ENCODE measurements around the gene ROCK2. TPM values are rescaled to one million over a fixed set of nuclear protein-coding genes. Genes with fewer than 3 reads are reported as not detected.

Gene ROCK2
- total RNA-seq, 1 experiment from 2014 or later, result 38.0 TPM

- TF ChIP-seq CTCF (conservative IDR thresholded peaks at IDR 0.05) (no peak), EZH2 (IDR thresholded peaks at IDR 0.05; ENCODE audit: low read depth) (no peak)
- intact Hi-C loops (cut with micrococcal nuclease; ENCODE audit: unreplicated experiment), result no loop called here
- no TSS peak for BruUV-seq (replicated peaks)
- no peak overlapping the region for H2AFZ ChIP-seq
- 0 out of 2 replicates have a peak, but pooled peaks cover 21% of the 10 kb centered on the region for H3F3A ChIP-seq (ENCODE audit: insufficient read depth, low read depth)
- H3K4me3 ChIP-seq, result no peak overlapping the region
- 0 out of 2 replicates have a peak, but pooled peaks cover 18% of the 10 kb centered on the region for H3K36me3 ChIP-seq (ENCODE audit: low read depth)
- H4K20me1 ChIP-seq (ENCODE audit: insufficient read depth), result no peaks in the 10 kb centered on the region; the same call in 1 of the 2 replicates
- no peaks in the 10 kb centered on the region for H3K9me2 ChIP-seq (ENCODE audit: insufficient read depth)
- no peak overlapping the region for H3K27ac ChIP-seq
- no peaks in the 10 kb centered on the region for H3K27me3 ChIP-seq (ENCODE audit: insufficient read depth, low read depth)
- no peaks in the 10 kb centered on the region for H3K4me1 ChIP-seq (replicated peaks; ENCODE audit: insufficient read depth)
- ChIA-PET POLR2A (ENCODE audit: unreplicated experiment) (no interaction called here), CTCF (interaction anchor here (0.6 kb wide), 1 partner anchor 54 kb away, joined by 3 read pairs; no protein-coding TSS in a partner anchor)
- no peak for DNase-seq
- H3K9me3 ChIP-seq (ENCODE audit: insufficient read depth, low read depth), result no peaks in the 10 kb centered on the region
- no peak overlapping the region for H3K4me2 ChIP-seq
- no peaks in the 10 kb centered on the region for H3K79me2 ChIP-seq (ENCODE audit: low read depth)
Measured at GRCh38 chr2:11179196-11179595, 165.2 kb downstream of the ROCK2 start.

GRCh38 chr2:11177871-11178690 is 166.4 kb downstream of the ROCK2 start:
- no TSS peak for BruUV-seq (replicated peaks)
- intact Hi-C loops (cut with micrococcal nuclease; ENCODE audit: unreplicated experiment), result no loop called here
- ChIA-PET CTCF (no interaction called here), POLR2A (ENCODE audit: unreplicated experiment) (interaction anchor here (0.6 kb wide), 1 partner anchor 45 kb away, joined by 3 read pairs; a partner anchor contains a TSS)
- Histone ChIP-seq H4K20me1 (ENCODE audit: insufficient read depth) (no peaks in the 10 kb centered on the region; the same call in 1 of the 2 replicates), H3K27me3 (ENCODE audit: insufficient read depth, low read depth) (no peaks in the 10 kb centered on the region), H3K9me3 (ENCODE audit: insufficient read depth, low read depth) (no peaks in the 10 kb centered on the region), H3K4me3 (no peak overlapping the region), H3K4me2 (no peak overlapping the region), H3K9me2 (ENCODE audit: insufficient read depth) (no peaks in the 10 kb centered on the region), H3K79me2 (ENCODE audit: low read depth) (no peaks in the 10 kb centered on the region), H3K4me1 (replicated peaks; ENCODE audit: insufficient read depth) (no peaks in the 10 kb centered on the region), H3K27ac (no peak overlapping the region), H3F3A (ENCODE audit: insufficient read depth, low read depth) (0 out of 2 replicates have a peak, but pooled peaks cover 21% of the 10 kb centered on the region), H3K36me3 (ENCODE audit: low read depth) (0 out of 2 replicates have a peak, but pooled peaks cover 18% of the 10 kb centered on the region), H2AFZ (no peak overlapping the region)
- no peak for TF ChIP-seq CTCF (conservative IDR thresholded peaks at IDR 0.05)
- no peak for TF ChIP-seq EZH2 (IDR thresholded peaks at IDR 0.05; ENCODE audit: low read depth)
- DNase-seq, result no peak

GRCh38 chr2:11175293-11175795 is 169.1 kb downstream of the ROCK2 start:
- no TSS peak for BruUV-seq (replicated peaks)
- no peak for TF ChIP-seq EZH2 (IDR thresholded peaks at IDR 0.05; ENCODE audit: low read depth)
- TF ChIP-seq CTCF (conservative IDR thresholded peaks at IDR 0.05), result no peak
- H4K20me1 ChIP-seq (ENCODE audit: insufficient read depth), result no peaks in the 10 kb centered on the region; the same call in 1 of the 2 replicates
- H3K79me2 ChIP-seq (ENCODE audit: low read depth), result no peaks in the 10 kb centered on the region
- no peaks in the 10 kb centered on the region for H3K27me3 ChIP-seq (ENCODE audit: insufficient read depth, low read depth)
- no peaks in the 10 kb centered on the region for H3K9me2 ChIP-seq (ENCODE audit: insufficient read depth)
- no peak for DNase-seq
- H3K4me1 ChIP-seq (replicated peaks; ENCODE audit: insufficient read depth), result no peaks in the 10 kb centered on the region
- 0 out of 2 replicates have a peak, but pooled peaks cover 11% of the 10 kb centered on the region for H3K36me3 ChIP-seq (ENCODE audit: low read depth)
- intact Hi-C loops (cut with micrococcal nuclease; ENCODE audit: unreplicated experiment), result no loop called here
- no peak overlapping the region for H2AFZ ChIP-seq
- no peak overlapping the region for H3K4me3 ChIP-seq
- 0 out of 2 replicates have a peak, but pooled peaks cover 17% of the 10 kb centered on the region for H3F3A ChIP-seq (ENCODE audit: insufficient read depth, low read depth)
- H3K9me3 ChIP-seq (ENCODE audit: insufficient read depth, low read depth), result no peaks in the 10 kb centered on the region
- ChIA-PET POLR2A (ENCODE audit: unreplicated experiment) (interaction anchor here (0.5 kb wide), 1 partner anchor 167 kb away, joined by 4 read pairs; no protein-coding TSS in a partner anchor), CTCF (no interaction called here)
- no peak overlapping the region for H3K4me2 ChIP-seq
- no peak overlapping the region for H3K27ac ChIP-seq

Measured in PC-9 (cell line).